HepG2 (cell line): ENCODE data around the gene RAB23. TPM values are rescaled to one million over a fixed set of nuclear protein-coding genes. Genes with fewer than 3 reads are reported as not detected.

Experiments
- HMG20A ChIP-seq: IDR thresholded peaks from 2 replicates; pipeline ENCODE4 v1.6.1; 2016; ENCODE audit warnings: borderline replicate concordance
- NFE2L2 ChIP-seq: fragments of 150-350 bp; IDR thresholded peaks from 2 replicates; pipeline ENCODE4 v1.6.1; 2014; ENCODE audit warnings: low read length
- PHB2 ChIP-seq: fragments of 450-650 bp; IDR thresholded peaks from 2 replicates; pipeline ENCODE4 v1.6.1; 2018; ENCODE audit not compliant: partially characterized antibody
- PRPF4 ChIP-seq: fragments of 200-400 bp; formaldehyde crosslinking; IDR thresholded peaks from 2 replicates; pipeline ENCODE4 v1.6.1; 2016; ENCODE audit warnings: low read length, low read depth; ENCODE audit not compliant: poor library complexity, severe bottlenecking
- TCF7L2 ChIP-seq: IDR thresholded peaks from 2 replicates; pipeline ENCODE4 v1.6.1; 2011; ENCODE audit warnings: mild to moderate bottlenecking, low read depth, low read length, moderate library complexity
- ZNF17 ChIP-seq: sonication (generic); formaldehyde crosslinking; IDR thresholded peaks from 2 replicates; pipeline ENCODE4 v1.5.0; 2020; ENCODE audit warnings: mild to moderate bottlenecking, missing genetic modification reagents
- ZNF407 ChIP-seq: sonication (generic); formaldehyde crosslinking; IDR thresholded peaks from one replicate; pipeline ENCODE4 v1.5.1; 2020; ENCODE audit warnings: mild to moderate bottlenecking, missing genetic modification reagents; ENCODE audit errors: not compliant biosample characterization
- ZNF558 ChIP-seq: sonication (generic); formaldehyde crosslinking; IDR thresholded peaks from 2 replicates; pipeline ENCODE4 v1.9.0; 2022; ENCODE audit warnings: mild to moderate bottlenecking, missing genetic modification reagents, borderline replicate concordance
- polyA plus RNA-seq, 8 experiments: library from polyadenylated mRNA; depleted of rRNA in 3 of 8; stranded (reverse) in 7 of 8; unstranded in 1 of 8; fragments of >200 nt; fragmentation: Illumina TruSeq in 4 of 8; extraction: Trizol in 4 of 8; gene quantifications; 2 replicates each; pipeline versions ENCODE4 v1.2.1 to v1.2.3, GENCODE V29; 2011 to 2016; ENCODE audit warnings: low read depth in 4 of 8, missing spikeins in 1 of 8, mixed read lengths in 1 of 8; ENCODE audit not compliant: insufficient read depth in 1 of 8
- total RNA-seq, 5 experiments: library from RNA; depleted of rRNA; stranded (reverse); fragments of >200 nt; fragmentation: Illumina TruSeq; extraction: Trizol; gene quantifications; 2 replicates each; pipeline ENCODE4 v1.2.3, GENCODE V29; 2016; ENCODE audit warnings: low read depth in 1 of 5

Gene RAB23
- total and polyA plus RNA-seq, 2 of the 13 experiments (the other 11 are each of a cell fraction or from before 2014, with no cell fraction given), result 5.5 to 16.4 TPM

GRCh38 chr6:57193177-57193576 lies 28.9 kb downstream of the RAB23 start (continued):
- TF ChIP-seq ZNF407 (CRISPR knock-in tag), result no peak
- no peak for TF ChIP-seq TCF7L2
- TF ChIP-seq NFE2L2, result no peak
- no peak for TF ChIP-seq PHB2
- no peak for TF ChIP-seq HMG20A (CRISPR knock-in tag)
- TF ChIP-seq ZNF17, result no peak
- TF ChIP-seq ZNF558 (CRISPR knock-in tag), result no peak
- no peak for TF ChIP-seq PRPF4
- TF ChIP-seq, all 625 proteins: peak for 0
